GM12801 (cell line): ENCODE results near the gene RPL9.

Source experiments
- TF ChIP-seq, protein P1 (sequence below): IDR thresholded peaks from one replicate; pipeline ENCODE4 v1.5.1; 2011; ENCODE audit warnings: control low read depth; ENCODE audit not compliant: insufficient read length; ENCODE audit errors: extremely low read depth

The RPL9 gene

DNA sequence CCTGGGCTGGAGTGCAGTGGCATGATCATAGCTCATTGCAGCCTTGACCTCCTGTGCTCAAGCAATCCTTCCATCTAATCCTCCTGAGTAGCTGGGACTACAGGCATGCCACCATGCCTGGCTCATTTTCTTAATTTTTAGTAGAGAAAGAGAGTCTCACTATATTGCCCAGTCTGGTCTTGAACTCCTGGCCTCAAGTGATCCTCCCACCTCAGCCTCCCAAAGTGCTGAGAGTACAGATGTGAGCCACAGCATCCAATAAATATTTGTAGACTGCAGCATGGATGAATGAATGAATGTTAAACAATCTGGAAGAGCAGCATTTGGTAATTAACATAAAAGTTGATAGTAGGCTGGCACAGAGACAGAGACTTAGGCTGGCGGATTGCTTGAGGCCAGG lies 32.0 kb downstream of the RPL9 start:
- TF ChIP-seq, protein P1, sequence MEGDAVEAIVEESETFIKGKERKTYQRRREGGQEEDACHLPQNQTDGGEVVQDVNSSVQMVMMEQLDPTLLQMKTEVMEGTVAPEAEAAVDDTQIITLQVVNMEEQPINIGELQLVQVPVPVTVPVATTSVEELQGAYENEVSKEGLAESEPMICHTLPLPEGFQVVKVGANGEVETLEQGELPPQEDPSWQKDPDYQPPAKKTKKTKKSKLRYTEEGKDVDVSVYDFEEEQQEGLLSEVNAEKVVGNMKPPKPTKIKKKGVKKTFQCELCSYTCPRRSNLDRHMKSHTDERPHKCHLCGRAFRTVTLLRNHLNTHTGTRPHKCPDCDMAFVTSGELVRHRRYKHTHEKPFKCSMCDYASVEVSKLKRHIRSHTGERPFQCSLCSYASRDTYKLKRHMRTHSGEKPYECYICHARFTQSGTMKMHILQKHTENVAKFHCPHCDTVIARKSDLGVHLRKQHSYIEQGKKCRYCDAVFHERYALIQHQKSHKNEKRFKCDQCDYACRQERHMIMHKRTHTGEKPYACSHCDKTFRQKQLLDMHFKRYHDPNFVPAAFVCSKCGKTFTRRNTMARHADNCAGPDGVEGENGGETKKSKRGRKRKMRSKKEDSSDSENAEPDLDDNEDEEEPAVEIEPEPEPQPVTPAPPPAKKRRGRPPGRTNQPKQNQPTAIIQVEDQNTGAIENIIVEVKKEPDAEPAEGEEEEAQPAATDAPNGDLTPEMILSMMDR = no peak

- TF ChIP-seq, protein P1 = no peak
Observed at GRCh38 chr4:39422247-39422646, 36.5 kb downstream of the RPL9 start.

DNA sequence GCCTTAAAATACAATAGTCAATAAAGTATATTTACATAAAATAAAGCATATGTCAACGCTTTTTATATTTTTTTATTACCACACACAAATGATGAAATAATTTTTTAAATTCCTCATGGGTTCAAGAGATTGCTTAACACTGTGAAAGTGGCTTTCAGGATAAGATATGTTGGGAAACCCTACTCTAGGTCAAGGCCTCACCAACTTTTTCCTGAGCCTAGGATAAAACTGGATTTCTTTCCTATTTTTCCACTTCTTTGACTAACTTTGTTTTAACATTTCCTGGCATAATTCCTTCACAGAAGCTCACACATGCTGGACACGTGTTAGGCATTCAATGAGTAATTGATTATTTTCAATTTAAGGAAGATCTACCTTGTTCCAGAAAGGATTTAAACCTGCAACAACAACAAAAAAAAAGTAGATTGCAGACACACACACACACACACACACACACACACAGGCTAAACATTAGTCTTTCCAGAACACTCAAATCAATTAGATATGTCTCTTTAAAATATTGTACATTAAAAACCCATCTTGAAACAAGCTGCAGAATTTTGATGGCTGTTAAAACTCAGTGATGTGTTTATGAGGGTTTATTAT lies 42.9 kb downstream of the RPL9 start:
- TF ChIP-seq, protein P1 = no peak

- TF ChIP-seq, protein P1 = no peak
Observed at GRCh38 chr4:39410415-39410814, 48.3 kb downstream of the RPL9 start.

GRCh38 chr4:39407584-39407885 lies 51.2 kb downstream of the RPL9 start:
- TF ChIP-seq, protein P1 = no peak

GRCh38 chr4:39406763-39407583 lies 51.7 kb downstream of the RPL9 start, which contains the start of gene KLB:
Gene KLB (plus strand): TSS chr4:39406930. CDS start chr4:39406950, 20 bp downstream.
- TF ChIP-seq, protein P1 = no peak
